ENCODE measurements around the gene NCKAP5.

DNA sequence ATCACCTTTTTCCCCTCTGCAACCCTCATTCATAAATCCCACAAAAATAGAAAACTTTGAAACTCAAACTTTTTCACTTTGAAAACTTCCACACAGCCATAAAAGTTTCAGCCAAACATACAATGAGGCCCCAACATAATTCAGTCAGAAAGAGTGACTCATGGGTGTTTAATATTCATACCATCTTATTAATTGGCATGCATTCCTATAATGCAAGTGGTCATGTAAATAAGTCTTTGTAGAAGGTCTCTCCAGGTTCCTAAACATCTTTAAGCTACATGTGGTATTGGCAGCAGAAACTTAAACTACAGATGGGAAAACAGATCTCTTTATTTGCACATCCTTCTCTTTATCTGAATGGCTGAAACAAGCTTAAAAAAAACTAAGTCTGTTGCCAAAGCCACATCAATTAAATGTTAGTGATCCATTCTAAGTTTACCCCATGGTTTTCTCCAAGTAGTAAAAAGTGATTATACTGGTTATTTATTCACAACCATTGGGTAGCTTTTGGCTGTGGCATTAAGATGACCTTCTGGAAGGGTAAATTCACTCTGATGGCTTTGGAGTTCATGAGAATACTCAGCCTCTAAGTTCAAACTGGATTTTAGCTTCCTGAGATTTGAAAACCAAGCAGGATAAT is 828.1 kb downstream of the NCKAP5 start:
- TF ChIP-seq, protein P1, sequence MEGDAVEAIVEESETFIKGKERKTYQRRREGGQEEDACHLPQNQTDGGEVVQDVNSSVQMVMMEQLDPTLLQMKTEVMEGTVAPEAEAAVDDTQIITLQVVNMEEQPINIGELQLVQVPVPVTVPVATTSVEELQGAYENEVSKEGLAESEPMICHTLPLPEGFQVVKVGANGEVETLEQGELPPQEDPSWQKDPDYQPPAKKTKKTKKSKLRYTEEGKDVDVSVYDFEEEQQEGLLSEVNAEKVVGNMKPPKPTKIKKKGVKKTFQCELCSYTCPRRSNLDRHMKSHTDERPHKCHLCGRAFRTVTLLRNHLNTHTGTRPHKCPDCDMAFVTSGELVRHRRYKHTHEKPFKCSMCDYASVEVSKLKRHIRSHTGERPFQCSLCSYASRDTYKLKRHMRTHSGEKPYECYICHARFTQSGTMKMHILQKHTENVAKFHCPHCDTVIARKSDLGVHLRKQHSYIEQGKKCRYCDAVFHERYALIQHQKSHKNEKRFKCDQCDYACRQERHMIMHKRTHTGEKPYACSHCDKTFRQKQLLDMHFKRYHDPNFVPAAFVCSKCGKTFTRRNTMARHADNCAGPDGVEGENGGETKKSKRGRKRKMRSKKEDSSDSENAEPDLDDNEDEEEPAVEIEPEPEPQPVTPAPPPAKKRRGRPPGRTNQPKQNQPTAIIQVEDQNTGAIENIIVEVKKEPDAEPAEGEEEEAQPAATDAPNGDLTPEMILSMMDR (IDR thresholded peaks at IDR 0.05) = no peak
- TF ChIP-seq POLR2A (IDR thresholded peaks at IDR 0.05) (no peak), EP300 (IDR thresholded peaks at IDR 0.05) (no peak)
